Gastrocnemius medialis (tissue), 4 donors: Measurements from ENCODE around the gene ENSA. TPM values are rescaled to one million over a fixed set of nuclear protein-coding genes. Genes with fewer than 3 reads are reported as not detected.
"Not testable (repeated sequence)": the region's sequence is repeated elsewhere in the genome, so short reads cannot be mapped to it uniquely, and the experiment has no call there.

ENCODE experiments used
- ATAC-seq, 2 donors: fragments of 150-250 bp; one replicate each; pipeline ENCODE4 v1.9.1; 2016
- DNase-seq, 2 donors: peaks; one replicate each; pipeline ENCODE4 v3.0.0-alpha.2; 2019
- H3K27ac ChIP-seq, 4 donors: fragments of 200-600 bp; sonication (generic); 1 replicate in 1 of 4; 2 replicates in 3 of 4; pipeline ENCODE4 v1.5.1; 2016 to 2018; ENCODE audit warnings: mild to moderate bottlenecking in 2 of 4, moderate library complexity in 1 of 4
- H3K27me3 ChIP-seq, 3 donors: fragments of 200-600 bp; sonication (generic) in 2 of 3; 1 replicate in 1 of 3; 2 replicates in 2 of 3; pipeline versions ENCODE4 v1.5.1 to v1.6.0; 2016 to 2019; ENCODE audit warnings: mild to moderate bottlenecking in 1 of 3, moderate library complexity in 1 of 3
- H3K36me3 ChIP-seq, 2 donors: fragments of 200-600 bp; sonication (generic) in 1 of 2; one replicate each; pipeline ENCODE4 v1.5.1; 2017 to 2018
- H3K4me1 ChIP-seq, 2 donors: fragments of 200-600 bp; sonication (generic) in 1 of 2; one replicate each; pipeline ENCODE4 v1.5.1; 2016 to 2017; ENCODE audit warnings: mild to moderate bottlenecking in 2 of 2
- H3K4me3 ChIP-seq, 4 donors: fragments of 200-600 bp; sonication (generic) in 3 of 4; 1 replicate in 1 of 4; 2 replicates in 3 of 4; pipeline ENCODE4 v1.5.1; 2016 to 2019; ENCODE audit warnings: mild to moderate bottlenecking in 2 of 4
- H3K9me3 ChIP-seq, 3 donors: fragments of 200-600 bp; sonication (generic) in 2 of 3; 1 replicate in 1 of 3; 2 replicates in 2 of 3; pipeline ENCODE4 v1.5.1; 2016 to 2019
- POLR2A ChIP-seq, 2 donors: fragments of 450-650 bp; IDR thresholded peaks; one replicate each; pipeline ENCODE4 v1.6.1; 2017; ENCODE audit warnings: antibody characterized with exemption in 2 of 2, mild to moderate bottlenecking in 2 of 2, moderate library complexity in 2 of 2
- in situ Hi-C, 4 donors: fragments of 200-750 bp; cut with MboI; loops; one replicate each; pipeline versions ENCODE4 v1.15.0 to v1.8.0; 2017; ENCODE audit warnings: low sequenced_read_pairs in 4 of 4
- intact Hi-C: fragments of 100-400 bp; cut with DNase I; formaldehyde crosslinking; loops from one replicate; pipeline ENCODE4 v1.15.1; 2023; ENCODE audit warnings: low total_unique reads
- total RNA-seq, 4 donors: library from RNA; depleted of rRNA; stranded (reverse); fragments of >200 nt; gene quantifications; one replicate each; pipeline versions ENCODE4 v1.1.0 to v1.2.3, GENCODE V29; 2016
- TF ChIP-seq, protein P1 (sequence below), 5 experiments: fragments of 450-650 bp in 3 of 5; fragments of 200-600 bp in 2 of 5; sonication (generic) in 2 of 5; IDR thresholded peaks in 4 of 5; conservative IDR thresholded peaks in 1 of 5; 1 replicate in 4 of 5; 2 replicates in 1 of 5; pipeline ENCODE4 v1.5.1; 2016 to 2019; ENCODE audit warnings: antibody characterized with exemption in 5 of 5, mild to moderate bottlenecking in 3 of 5, moderate library complexity in 3 of 5

Gene ENSA
- total RNA-seq, 4 donors from 2014 or later: 164 to 302 (median 219) TPM

DNA sequence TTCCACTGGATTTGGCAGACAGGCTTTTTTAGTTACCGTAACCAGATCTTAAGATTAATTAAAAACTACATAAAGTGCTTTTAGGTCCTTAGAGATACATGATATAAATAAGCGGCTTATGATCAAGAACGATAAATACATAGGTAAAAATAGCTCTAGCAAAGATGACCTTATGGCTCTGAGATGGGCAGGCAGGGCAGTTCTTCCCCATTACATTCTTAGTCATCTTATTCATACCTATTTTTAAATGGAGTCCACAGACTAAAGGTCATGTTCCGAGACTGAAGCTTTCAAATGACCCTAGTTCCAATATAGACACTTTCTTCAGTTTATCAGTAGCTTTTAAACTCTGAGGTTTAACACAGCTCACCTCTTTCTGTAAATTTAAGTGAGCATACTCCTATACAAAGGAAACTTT lies 54.3 kb downstream of the ENSA start:
- Histone ChIP-seq H3K9me3 (no peaks in the 10 kb centered on the region), H3K27me3 (no peaks in the 10 kb centered on the region), H3K4me3 (peak overlapping the region; percentile 67 to 98 (median 84)), H3K4me1 (peaks cover 55 to 56% of the 10 kb centered on the region in 2 donors), H3K36me3 (peaks cover 0 to 66% of the 10 kb centered on the region in 2 donors), H3K27ac (peak overlapping the region; percentile 100)
- TF ChIP-seq, protein P1, sequence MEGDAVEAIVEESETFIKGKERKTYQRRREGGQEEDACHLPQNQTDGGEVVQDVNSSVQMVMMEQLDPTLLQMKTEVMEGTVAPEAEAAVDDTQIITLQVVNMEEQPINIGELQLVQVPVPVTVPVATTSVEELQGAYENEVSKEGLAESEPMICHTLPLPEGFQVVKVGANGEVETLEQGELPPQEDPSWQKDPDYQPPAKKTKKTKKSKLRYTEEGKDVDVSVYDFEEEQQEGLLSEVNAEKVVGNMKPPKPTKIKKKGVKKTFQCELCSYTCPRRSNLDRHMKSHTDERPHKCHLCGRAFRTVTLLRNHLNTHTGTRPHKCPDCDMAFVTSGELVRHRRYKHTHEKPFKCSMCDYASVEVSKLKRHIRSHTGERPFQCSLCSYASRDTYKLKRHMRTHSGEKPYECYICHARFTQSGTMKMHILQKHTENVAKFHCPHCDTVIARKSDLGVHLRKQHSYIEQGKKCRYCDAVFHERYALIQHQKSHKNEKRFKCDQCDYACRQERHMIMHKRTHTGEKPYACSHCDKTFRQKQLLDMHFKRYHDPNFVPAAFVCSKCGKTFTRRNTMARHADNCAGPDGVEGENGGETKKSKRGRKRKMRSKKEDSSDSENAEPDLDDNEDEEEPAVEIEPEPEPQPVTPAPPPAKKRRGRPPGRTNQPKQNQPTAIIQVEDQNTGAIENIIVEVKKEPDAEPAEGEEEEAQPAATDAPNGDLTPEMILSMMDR (IDR thresholded peaks at IDR 0.05 in 4 of 5, conservative IDR thresholded peaks at IDR 0.05 in 1 of 5): no peak
- TF ChIP-seq POLR2A (IDR thresholded peaks at IDR 0.05): peak in 1 of 2 donors; percentile 48
- in situ Hi-C loops (no loop called here), intact Hi-C loops (no loop called here)
- ATAC-seq: peak; percentile 60 to 65
- DNase-seq: peak in 1 of 2 donors; percentile 63

DNA sequence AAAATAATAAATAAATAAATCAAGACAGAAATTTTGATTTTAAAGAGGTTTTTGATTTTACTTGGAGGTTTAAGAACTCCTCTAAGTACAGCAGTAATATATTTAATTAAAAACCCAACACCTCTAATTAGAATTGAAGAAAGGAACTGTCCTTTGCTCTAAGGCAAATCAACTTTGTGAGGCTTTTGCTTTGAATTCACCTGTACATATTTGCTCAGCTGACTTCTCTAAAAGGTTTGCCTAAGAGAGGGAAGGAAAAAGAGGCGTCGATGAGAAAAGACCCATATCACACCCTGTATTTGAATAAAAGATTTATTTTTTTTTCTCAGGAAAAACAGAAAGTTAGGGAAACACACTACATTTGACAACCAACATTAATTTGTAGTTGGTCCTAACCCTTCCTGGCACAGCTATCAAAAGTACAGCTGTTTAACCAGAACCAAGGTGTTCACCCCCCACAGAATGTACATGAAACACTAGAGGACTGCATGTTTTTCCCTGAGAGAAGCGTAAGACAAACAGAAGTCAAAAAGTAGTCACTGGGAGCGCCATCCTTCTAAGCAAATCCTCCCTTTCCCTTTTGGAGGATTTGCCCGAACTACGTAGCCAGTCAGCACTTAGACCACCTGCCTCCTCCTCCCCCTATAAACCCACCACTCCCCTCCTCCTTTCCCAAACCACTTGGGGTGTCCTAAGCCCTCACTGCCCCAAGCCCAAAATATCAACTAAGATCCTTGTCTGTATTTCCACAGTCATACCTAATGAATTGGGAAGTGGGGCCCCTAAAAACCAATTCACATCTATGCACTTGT lies 54.9 kb downstream of the ENSA start:
- TF ChIP-seq, protein P1 (IDR thresholded peaks at IDR 0.05 in 4 of 5, conservative IDR thresholded peaks at IDR 0.05 in 1 of 5): no peak
- TF ChIP-seq POLR2A (IDR thresholded peaks at IDR 0.05): no peak
- in situ Hi-C loops: no loop called here
- Histone ChIP-seq H3K9me3 (no peaks in the 10 kb centered on the region), H3K27me3 (no peaks in the 10 kb centered on the region), H3K36me3 (peaks cover 0 to 66% of the 10 kb centered on the region in 2 donors), H3K4me1 (peaks cover 59 to 60% of the 10 kb centered on the region in 2 donors), H3K4me3 (peak overlapping the region; percentile 67 to 98 (median 84)), H3K27ac (peak overlapping the region; percentile 100)
- DNase-seq (no peak), ATAC-seq (no peak)
- intact Hi-C loops: no loop called here

DNA sequence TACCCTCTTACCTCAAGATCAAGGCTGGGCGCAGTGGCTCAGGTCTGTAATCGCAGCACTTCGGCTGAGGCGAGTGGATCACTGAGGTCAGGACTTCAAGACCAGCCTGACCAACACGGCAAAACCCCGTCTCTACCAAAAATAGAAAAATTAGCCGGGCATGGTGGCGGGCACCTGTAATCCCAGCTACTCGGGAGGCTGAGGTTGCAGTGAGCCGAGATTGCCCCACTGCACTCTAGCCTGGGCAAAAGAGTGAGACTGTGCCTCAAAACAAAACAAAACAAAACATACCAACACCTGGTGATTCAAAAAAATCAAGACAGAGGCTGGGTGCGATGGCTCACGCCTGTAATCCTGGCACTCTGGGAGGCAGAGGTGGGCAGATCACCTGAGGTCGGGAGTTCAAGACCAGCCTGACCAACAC lies 55.8 kb downstream of the ENSA start:
- H3K9me3 ChIP-seq, DNase-seq, in situ Hi-C loops, intact Hi-C loops, ATAC-seq, H3K27me3 ChIP-seq: not testable (repeated sequence)
- Histone ChIP-seq H3K27ac (peak overlapping the region; percentile 100), H3K36me3 (peaks cover 0 to 63% of the 10 kb centered on the region in 2 donors), H3K4me1 (peaks cover 67 to 68% of the 10 kb centered on the region in 2 donors), H3K4me3 (peak overlapping the region in 3 of 4 donors; percentile 1 to 98 (median 91))

DNA sequence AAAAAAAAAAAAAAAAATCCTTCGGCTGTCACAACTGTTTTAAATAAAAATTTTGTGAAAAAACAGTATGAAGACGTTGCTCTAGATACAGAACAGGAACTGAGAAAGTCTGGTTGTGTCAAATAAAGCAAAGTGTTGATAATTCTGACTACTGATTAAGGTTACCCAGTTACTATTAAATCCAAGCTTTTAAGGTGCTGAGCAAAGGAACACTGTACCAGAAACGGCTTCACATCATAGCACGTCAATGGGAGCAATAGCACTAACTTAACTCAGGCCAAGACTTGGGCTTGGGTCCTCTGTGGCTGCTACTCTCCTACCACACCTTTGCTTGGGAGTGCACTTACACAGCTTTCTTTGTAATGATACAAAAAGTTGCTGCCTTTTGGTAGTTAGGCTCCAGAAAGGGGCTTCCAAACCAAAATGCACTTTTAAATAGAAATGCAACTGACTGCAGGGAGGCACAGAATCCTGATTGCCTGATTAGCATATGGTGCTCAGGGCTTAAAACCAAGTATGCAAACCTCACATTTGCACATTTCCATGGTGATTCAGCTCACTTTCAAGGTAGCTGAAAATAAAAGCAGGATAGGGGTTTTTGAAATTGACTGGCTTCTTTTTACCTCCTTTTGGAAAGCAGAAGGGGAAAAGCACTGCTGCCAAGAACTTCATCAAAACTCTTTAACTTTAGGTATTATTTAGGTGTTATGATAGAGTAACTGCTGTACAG lies 56.3 kb downstream of the ENSA start:
- Histone ChIP-seq H3K4me1 (peaks cover 72 to 74% of the 10 kb centered on the region in 2 donors), H3K4me3 (peak overlapping the region in 3 of 4 donors; percentile 1 to 98 (median 91)), H3K27ac (peak overlapping the region; percentile 100), H3K36me3 (peaks cover 0 to 58% of the 10 kb centered on the region in 2 donors), H3K27me3 (no peaks in the 10 kb centered on the region), H3K9me3 (no peaks in the 10 kb centered on the region)
- intact Hi-C loops: no loop called here
- ATAC-seq (no peak), DNase-seq (no peak)
- in situ Hi-C loops: no loop called here
- TF ChIP-seq, protein P1 (IDR thresholded peaks at IDR 0.05 in 4 of 5, conservative IDR thresholded peaks at IDR 0.05 in 1 of 5): no peak
- no peak for TF ChIP-seq POLR2A (IDR thresholded peaks at IDR 0.05)

Other genes with a start within 250 kb of the ENSA start
- gene TARS2, start 142.2 kb downstream of the ENSA start, total RNA-seq: 10 to 100 TPM; 15.0 to 26.7 (median 18.4) TPM
- 1 to 10 TPM; 1.5 to 8.5 (median 5.6) TPM for gene ECM1, start 121.5 kb downstream of the ENSA start, total RNA-seq
- gene FALEC, start 113.9 kb downstream of the ENSA start, total RNA-seq: not detected
- 10 to 100 TPM in 2 of 4 donors, 1 to 10 TPM in 2; 5.6 to 30.0 (median 10.7) TPM for gene ADAMTSL4, start 80.2 kb downstream of the ENSA start, total RNA-seq
- 100 to 1,000 TPM; 136 to 199 (median 176) TPM for gene MCL1, start 50.0 kb downstream of the ENSA start, total RNA-seq
- 10 to 100 TPM in 3 of 4 donors, 1 to 10 TPM in 1; 9.8 to 18.6 (median 15.7) TPM for gene GOLPH3L, start 67.5 kb upstream of the ENSA start, total RNA-seq
- under 1 TPM in 1 of 4 donors, not detected in 3; 0.36 TPM for gene HORMAD1, start 91.3 kb upstream of the ENSA start, total RNA-seq
- gene CTSS, start 136.2 kb upstream of the ENSA start, total RNA-seq: 10 to 100 TPM in 3 of 4 donors, 1 to 10 TPM in 1; 5.8 to 11.7 (median 10.6) TPM
- 10 to 100 TPM in 3 of 4 donors, 1 to 10 TPM in 1; 8.4 to 20.2 (median 17.7) TPM for gene CTSK, start 178.6 kb upstream of the ENSA start, total RNA-seq
- 10 to 100 TPM; 35.3 to 74.3 (median 44.7) TPM for gene ARNT, start 247.0 kb upstream of the ENSA start, total RNA-seq